HepG2 (cell line): ENCODE data around the gene DNAAF8. TPM values are rescaled to one million over a fixed set of nuclear protein-coding genes. Genes with fewer than 3 reads are reported as not detected.

Source experiments
- ARNTL ChIP-seq: sonication (generic); formaldehyde crosslinking; IDR thresholded peaks from 2 replicates; pipeline ENCODE4 v1.4.0; 2020; ENCODE audit warnings: mild to moderate bottlenecking, missing genetic modification reagents
- FOXA1 ChIP-seq, 2 experiments: fragments of 450-650 bp in 1 of 2; sonication (generic) in 1 of 2; formaldehyde crosslinking in 1 of 2; IDR thresholded peaks; 2 replicates each; pipeline versions ENCODE4 v1.4.0 to v1.6.1; 2016 to 2020; ENCODE audit warnings: missing genetic modification reagents in 1 of 2
- FOXP1 ChIP-seq, 2 experiments: fragments of 450-650 bp in 1 of 2; IDR thresholded peaks; 2 replicates each; pipeline ENCODE4 v1.6.1; 2017 to 2018; ENCODE audit warnings: antibody characterized with exemption in 1 of 2
- GPN1 ChIP-seq: sonication (generic); formaldehyde crosslinking; IDR thresholded peaks from 2 replicates; pipeline ENCODE4 v1.5.1; 2020; ENCODE audit warnings: missing genetic modification reagents, borderline replicate concordance
- HMGXB4 ChIP-seq, 2 experiments: sonication (generic) in 1 of 2; formaldehyde crosslinking in 1 of 2; IDR thresholded peaks; 2 replicates each; pipeline versions ENCODE4 v1.4.0 to v1.6.1; 2018 to 2020; ENCODE audit warnings: missing genetic modification reagents in 2 of 2, borderline replicate concordance in 1 of 2, low read depth in 1 of 2, mild to moderate bottlenecking in 1 of 2, missing biosample characterization in 1 of 2
- HNF1A ChIP-seq, 2 experiments: sonication (generic) in 1 of 2; formaldehyde crosslinking in 1 of 2; IDR thresholded peaks; 2 replicates each; pipeline versions ENCODE4 v1.4.0 to v1.6.1; 2016 to 2020; ENCODE audit warnings: borderline replicate concordance in 1 of 2, low read depth in 1 of 2, mild to moderate bottlenecking in 1 of 2, missing genetic modification reagents in 1 of 2
- KAT8 ChIP-seq: IDR thresholded peaks from 2 replicates; pipeline ENCODE4 v1.6.1; 2016; ENCODE audit warnings: missing genetic modification reagents, missing compliant biosample characterization
- NFKBIZ ChIP-seq: IDR thresholded peaks from 2 replicates; pipeline ENCODE4 v1.6.1; 2018; ENCODE audit warnings: missing genetic modification reagents, missing compliant biosample characterization
- ZFY ChIP-seq: sonication (generic); formaldehyde crosslinking; IDR thresholded peaks from 2 replicates; pipeline ENCODE4 v1.4.0; 2020; ENCODE audit warnings: missing genetic modification reagents
- ZNF605 ChIP-seq: sonication (generic); formaldehyde crosslinking; IDR thresholded peaks from 2 replicates; pipeline ENCODE4 v1.8.0; 2022; ENCODE audit warnings: mild to moderate bottlenecking, missing genetic modification reagents
- ZNF687 ChIP-seq: sonication (generic); formaldehyde crosslinking; IDR thresholded peaks from 2 replicates; pipeline ENCODE4 v1.5.1; 2020; ENCODE audit warnings: mild to moderate bottlenecking, missing genetic modification reagents, moderate library complexity
- ZNF83 ChIP-seq: sonication (generic); formaldehyde crosslinking; IDR thresholded peaks from 2 replicates; pipeline ENCODE4 v1.4.0; 2020; ENCODE audit warnings: missing genetic modification reagents, mild to moderate bottlenecking, borderline replicate concordance
- ZNF891 ChIP-seq: sonication (generic); formaldehyde crosslinking; IDR thresholded peaks from 2 replicates; pipeline ENCODE4 v1.5.0; 2020; ENCODE audit warnings: mild to moderate bottlenecking, missing genetic modification reagents
- polyA plus RNA-seq, 8 experiments: library from polyadenylated mRNA; depleted of rRNA in 3 of 8; stranded (reverse) in 7 of 8; unstranded in 1 of 8; fragments of >200 nt; fragmentation: Illumina TruSeq in 4 of 8; extraction: Trizol in 4 of 8; gene quantifications; 2 replicates each; pipeline versions ENCODE4 v1.2.1 to v1.2.3, GENCODE V29; 2011 to 2016; ENCODE audit warnings: low read depth in 4 of 8, missing spikeins in 1 of 8, mixed read lengths in 1 of 8; ENCODE audit not compliant: insufficient read depth in 1 of 8
- total RNA-seq, 5 experiments: library from RNA; depleted of rRNA; stranded (reverse); fragments of >200 nt; fragmentation: Illumina TruSeq; extraction: Trizol; gene quantifications; 2 replicates each; pipeline ENCODE4 v1.2.3, GENCODE V29; 2016; ENCODE audit warnings: low read depth in 1 of 5

DNAAF8 gene
- total and polyA plus RNA-seq, 2 of the 13 experiments (the other 11 are each of a cell fraction or from before 2014, with no cell fraction given), result 0.44 TPM; not detected in 1

GRCh38 chr16:4788489-4788889, 54.2 kb downstream of the DNAAF8 start (continued):
- TF ChIP-seq HNF1A (IDR thresholded peaks at IDR 0.05; ENCODE audit: low read depth), result 0 out of 2 replicates have a peak, but pooled peaks have one; percentile 19
- no peak for TF ChIP-seq HNF1A (CRISPR knock-in tag; IDR thresholded peaks at IDR 0.05; ENCODE audit: borderline replicate concordance)
- TF ChIP-seq ARNTL, result no peak
- no peak for TF ChIP-seq FOXA1 (IDR thresholded peaks at IDR 0.05)
- peak; percentile 53; the same call in 1 of the 2 replicates for TF ChIP-seq FOXA1 (CRISPR knock-in tag; IDR thresholded peaks at IDR 0.05)
- peak; percentile 56 for TF ChIP-seq ZNF687 (CRISPR knock-in tag)
- TF ChIP-seq KAT8 (CRISPR knock-in tag), result no peak
- TF ChIP-seq FOXP1 (IDR thresholded peaks at IDR 0.05), result no peak
- peak; percentile 5; the same call in 1 of the 2 replicates for TF ChIP-seq FOXP1 (CRISPR knock-in tag; IDR thresholded peaks at IDR 0.05)
- 0 out of 2 replicates have a peak, but pooled peaks have one; percentile 38 for TF ChIP-seq ZNF605 (CRISPR knock-in tag)
- peak in 1 of 2 experiments; percentile 28; a peak in 1 of 4 replicates for TF ChIP-seq HMGXB4 (CRISPR knock-in tag; IDR thresholded peaks at IDR 0.05; ENCODE audit: borderline replicate concordance in 1 of 2, low read depth in 1 of 2)
- TF ChIP-seq NFKBIZ, result 0 out of 2 replicates have a peak, but pooled peaks have one; percentile 43
- peak; percentile 15; the same call in 1 of the 2 replicates for TF ChIP-seq ZNF891
- TF ChIP-seq GPN1, result no peak
- TF ChIP-seq ZNF83, result 0 out of 2 replicates have a peak, but pooled peaks have one; percentile 66
- TF ChIP-seq ZFY, result peak; percentile 11; the same call in 1 of the 2 replicates
- TF ChIP-seq, all 625 proteins: peak for 32
